HepG2 (cell line): ENCODE measurements around the gene PSME3IP1. TPM values are rescaled to one million over a fixed set of nuclear protein-coding genes. Genes with fewer than 3 reads are reported as not detected.

ENCODE experiments used
- FOXA3 ChIP-seq: IDR thresholded peaks from 2 replicates; pipeline ENCODE4 v1.6.1; 2016; ENCODE audit warnings: missing genetic modification reagents, missing compliant biosample characterization
- GABPB1 ChIP-seq: IDR thresholded peaks from 2 replicates; pipeline ENCODE4 v1.6.1; 2016; ENCODE audit warnings: mild to moderate bottlenecking, missing genetic modification reagents, moderate library complexity, missing compliant biosample characterization
- GTF3A ChIP-seq: sonication (generic); formaldehyde crosslinking; conservative IDR thresholded peaks from 2 replicates; pipeline ENCODE4 v1.4.0; 2020; ENCODE audit warnings: mild to moderate bottlenecking, missing genetic modification reagents
- IKZF1 ChIP-seq: fragments of 450-650 bp; IDR thresholded peaks from 2 replicates; pipeline ENCODE4 v1.7.1; 2016
- SMC3 ChIP-seq: IDR thresholded peaks from 2 replicates; pipeline ENCODE4 v1.6.1; 2011; ENCODE audit warnings: low read length, improper control_type of control experiment
- ZFY ChIP-seq: sonication (generic); formaldehyde crosslinking; IDR thresholded peaks from 2 replicates; pipeline ENCODE4 v1.4.0; 2020; ENCODE audit warnings: missing genetic modification reagents
- ZKSCAN5 ChIP-seq: sonication (generic); formaldehyde crosslinking; IDR thresholded peaks from 2 replicates; pipeline ENCODE4 v1.5.1; 2020; ENCODE audit warnings: mild to moderate bottlenecking, missing genetic modification reagents
- ZNF33B ChIP-seq: sonication (generic); formaldehyde crosslinking; IDR thresholded peaks from 2 replicates; pipeline ENCODE4 v1.5.1; 2020; ENCODE audit warnings: mild to moderate bottlenecking, missing genetic modification reagents
- ZNF431 ChIP-seq: sonication (generic); formaldehyde crosslinking; IDR thresholded peaks from 2 replicates; pipeline ENCODE4 v1.9.0; 2022; ENCODE audit warnings: missing genetic modification reagents, low read depth, mild to moderate bottlenecking, borderline replicate concordance
- ZNF589 ChIP-seq: sonication (generic); formaldehyde crosslinking; conservative IDR thresholded peaks from 2 replicates; pipeline ENCODE4 v1.8.0; 2022; ENCODE audit warnings: mild to moderate bottlenecking, moderate library complexity, missing genetic modification reagents
- ZNF672 ChIP-seq: sonication (generic); formaldehyde crosslinking; IDR thresholded peaks from 2 replicates; pipeline ENCODE4 v1.8.1; 2022; ENCODE audit warnings: missing genetic modification reagents
- ZNF713 ChIP-seq: sonication (generic); formaldehyde crosslinking; IDR thresholded peaks from 2 replicates; pipeline ENCODE4 v1.4.0; 2020; ENCODE audit warnings: mild to moderate bottlenecking, missing genetic modification reagents
- ZNF720 ChIP-seq: sonication (generic); formaldehyde crosslinking; IDR thresholded peaks from 2 replicates; pipeline ENCODE4 v1.4.0; 2020; ENCODE audit warnings: missing genetic modification reagents
- ZNF878 ChIP-seq: sonication (generic); formaldehyde crosslinking; IDR thresholded peaks from 2 replicates; pipeline ENCODE4 v1.8.1; 2023; ENCODE audit warnings: mild to moderate bottlenecking, missing genetic modification reagents, moderate library complexity
- polyA plus RNA-seq, 8 experiments: library from polyadenylated mRNA; depleted of rRNA in 3 of 8; stranded (reverse) in 7 of 8; unstranded in 1 of 8; fragments of >200 nt; fragmentation: Illumina TruSeq in 4 of 8; extraction: Trizol in 4 of 8; gene quantifications; 2 replicates each; pipeline versions ENCODE4 v1.2.1 to v1.2.3, GENCODE V29; 2011 to 2016; ENCODE audit warnings: low read depth in 4 of 8, missing spikeins in 1 of 8, mixed read lengths in 1 of 8; ENCODE audit not compliant: insufficient read depth in 1 of 8
- total RNA-seq, 5 experiments: library from RNA; depleted of rRNA; stranded (reverse); fragments of >200 nt; fragmentation: Illumina TruSeq; extraction: Trizol; gene quantifications; 2 replicates each; pipeline ENCODE4 v1.2.3, GENCODE V29; 2016; ENCODE audit warnings: low read depth in 1 of 5
- TF ChIP-seq, protein P1 (sequence below): IDR thresholded peaks from 2 replicates; pipeline ENCODE4 v1.6.1; 2018; ENCODE audit warnings: missing genetic modification reagents, mild to moderate bottlenecking, missing compliant biosample characterization
- TF ChIP-seq, protein P2 (sequence below): sonication (generic); formaldehyde crosslinking; IDR thresholded peaks from 2 replicates; pipeline ENCODE4 v1.8.0; 2022; ENCODE audit warnings: mild to moderate bottlenecking, missing genetic modification reagents, borderline replicate concordance
- TF ChIP-seq, protein P3 (sequence below): sonication (generic); formaldehyde crosslinking; conservative IDR thresholded peaks from 2 replicates; pipeline ENCODE4 v1.5.0; 2020; ENCODE audit warnings: missing genetic modification reagents
- TF ChIP-seq, protein P4 (sequence below): IDR thresholded peaks from 2 replicates; pipeline ENCODE4 v1.6.1; 2016; ENCODE audit warnings: low read depth, control low read depth
- TF ChIP-seq, protein P5 (sequence below): sonication (generic); formaldehyde crosslinking; IDR thresholded peaks from 2 replicates; pipeline ENCODE4 v1.4.0; 2020; ENCODE audit warnings: missing genetic modification reagents, mild to moderate bottlenecking, borderline replicate concordance

Gene PSME3IP1
- total and polyA plus RNA-seq, 2 of the 13 experiments (the other 11 are each of a cell fraction or from before 2014, with no cell fraction given), result 90.8 to 99.8 TPM

DNA sequence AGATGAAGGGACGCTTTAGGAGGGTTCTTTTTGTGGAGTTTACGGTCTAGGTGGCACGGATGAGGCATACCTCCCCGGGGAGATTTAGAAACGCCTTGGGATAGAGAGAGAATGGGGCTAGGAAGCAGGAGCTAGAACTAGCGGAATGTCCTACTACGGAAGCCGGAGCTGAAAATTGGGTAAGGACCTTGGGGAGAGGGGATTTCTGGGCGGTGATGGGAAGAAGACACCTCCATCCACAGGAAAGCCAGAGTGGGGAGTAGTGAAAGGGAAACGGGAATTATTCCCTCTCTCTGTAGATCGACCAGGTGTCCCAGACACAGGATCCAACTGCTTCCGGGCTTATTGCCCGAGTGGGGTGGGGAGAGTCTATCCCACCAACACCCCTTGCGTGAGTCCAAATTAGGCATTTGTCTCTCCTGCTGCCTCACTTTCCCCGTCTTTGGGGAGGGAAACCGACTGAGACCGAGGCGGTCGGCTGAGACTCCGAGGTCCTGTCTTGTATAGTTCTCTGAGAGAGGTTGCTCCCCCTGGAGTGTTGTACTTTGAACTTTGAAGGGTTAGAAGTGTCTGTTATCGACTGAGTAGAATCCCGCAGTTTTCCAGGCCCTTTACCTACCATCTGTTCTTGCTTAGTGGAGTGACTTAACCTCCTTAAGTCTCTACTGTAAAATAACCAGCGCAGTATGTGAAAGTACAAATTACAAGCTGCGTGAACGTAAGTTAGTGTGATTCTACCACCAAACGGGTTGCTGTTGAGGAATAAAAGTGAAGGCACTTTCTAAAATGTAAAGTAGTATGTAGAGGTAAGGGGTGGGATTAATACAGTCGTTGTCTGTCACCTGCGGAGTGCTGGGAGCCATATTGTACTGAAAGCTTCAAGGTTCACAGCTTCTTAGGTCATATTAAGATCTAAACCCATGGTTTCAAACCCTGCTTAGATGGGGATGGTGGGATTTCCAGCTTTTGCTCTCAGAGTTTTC, 1.3 kb upstream of the PSME3IP1 start (continued):
- TF ChIP-seq, protein P1, sequence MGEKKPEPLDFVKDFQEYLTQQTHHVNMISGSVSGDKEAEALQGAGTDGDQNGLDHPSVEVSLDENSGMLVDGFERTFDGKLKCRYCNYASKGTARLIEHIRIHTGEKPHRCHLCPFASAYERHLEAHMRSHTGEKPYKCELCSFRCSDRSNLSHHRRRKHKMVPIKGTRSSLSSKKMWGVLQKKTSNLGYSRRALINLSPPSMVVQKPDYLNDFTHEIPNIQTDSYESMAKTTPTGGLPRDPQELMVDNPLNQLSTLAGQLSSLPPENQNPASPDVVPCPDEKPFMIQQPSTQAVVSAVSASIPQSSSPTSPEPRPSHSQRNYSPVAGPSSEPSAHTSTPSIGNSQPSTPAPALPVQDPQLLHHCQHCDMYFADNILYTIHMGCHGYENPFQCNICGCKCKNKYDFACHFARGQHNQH, result 0 out of 2 replicates have a peak, but pooled peaks have one; percentile 26
- TF ChIP-seq ZNF878 (CRISPR knock-in tag) (0 out of 2 replicates have a peak, but pooled peaks have one; percentile 52), ZNF431 (CRISPR knock-in tag) (no peak), ZFY (CRISPR knock-in tag) (no peak), ZKSCAN5 (CRISPR knock-in tag) (no peak), GABPB1 (peak; percentile 63; the same call in 1 of the 2 replicates), IKZF1 (no peak), ZNF720 (CRISPR knock-in tag) (no peak), ZNF713 (CRISPR knock-in tag) (no peak), ZNF589 (CRISPR knock-in tag) (no peak), SMC3 (0 out of 2 replicates have a peak, but pooled peaks have one; percentile 1), ZNF33B (CRISPR knock-in tag) (no peak), GTF3A (CRISPR knock-in tag) (no peak), ZNF672 (CRISPR knock-in tag) (no peak), FOXA3 (CRISPR knock-in tag) (no peak)
- TF ChIP-seq, protein P2, sequence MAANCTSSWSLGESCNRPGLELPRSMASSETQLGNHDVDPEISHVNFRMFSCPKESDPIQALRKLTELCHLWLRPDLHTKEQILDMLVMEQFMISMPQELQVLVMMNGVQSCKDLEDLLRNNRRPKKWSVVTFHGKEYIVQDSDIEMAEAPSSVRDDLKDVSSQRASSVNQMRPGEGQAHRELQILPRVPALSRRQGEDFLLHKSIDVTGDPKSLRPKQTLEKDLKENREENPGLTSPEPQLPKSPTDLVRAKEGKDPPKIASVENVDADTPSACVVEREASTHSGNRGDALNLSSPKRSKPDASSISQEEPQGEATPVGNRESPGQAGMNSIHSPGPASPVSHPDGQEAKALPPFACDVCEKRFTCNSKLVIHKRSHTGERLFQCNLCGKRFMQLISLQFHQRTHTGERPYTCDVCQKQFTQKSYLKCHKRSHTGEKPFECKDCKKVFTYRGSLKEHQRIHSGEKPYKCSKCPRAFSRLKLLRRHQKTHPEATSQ (CRISPR knock-in tag), result no peak
- TF ChIP-seq, protein P3, sequence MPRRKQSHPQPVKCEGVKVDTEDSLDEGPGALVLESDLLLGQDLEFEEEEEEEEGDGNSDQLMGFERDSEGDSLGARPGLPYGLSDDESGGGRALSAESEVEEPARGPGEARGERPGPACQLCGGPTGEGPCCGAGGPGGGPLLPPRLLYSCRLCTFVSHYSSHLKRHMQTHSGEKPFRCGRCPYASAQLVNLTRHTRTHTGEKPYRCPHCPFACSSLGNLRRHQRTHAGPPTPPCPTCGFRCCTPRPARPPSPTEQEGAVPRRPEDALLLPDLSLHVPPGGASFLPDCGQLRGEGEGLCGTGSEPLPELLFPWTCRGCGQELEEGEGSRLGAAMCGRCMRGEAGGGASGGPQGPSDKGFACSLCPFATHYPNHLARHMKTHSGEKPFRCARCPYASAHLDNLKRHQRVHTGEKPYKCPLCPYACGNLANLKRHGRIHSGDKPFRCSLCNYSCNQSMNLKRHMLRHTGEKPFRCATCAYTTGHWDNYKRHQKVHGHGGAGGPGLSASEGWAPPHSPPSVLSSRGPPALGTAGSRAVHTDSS (CRISPR knock-in tag), result no peak
- TF ChIP-seq, protein P4, sequence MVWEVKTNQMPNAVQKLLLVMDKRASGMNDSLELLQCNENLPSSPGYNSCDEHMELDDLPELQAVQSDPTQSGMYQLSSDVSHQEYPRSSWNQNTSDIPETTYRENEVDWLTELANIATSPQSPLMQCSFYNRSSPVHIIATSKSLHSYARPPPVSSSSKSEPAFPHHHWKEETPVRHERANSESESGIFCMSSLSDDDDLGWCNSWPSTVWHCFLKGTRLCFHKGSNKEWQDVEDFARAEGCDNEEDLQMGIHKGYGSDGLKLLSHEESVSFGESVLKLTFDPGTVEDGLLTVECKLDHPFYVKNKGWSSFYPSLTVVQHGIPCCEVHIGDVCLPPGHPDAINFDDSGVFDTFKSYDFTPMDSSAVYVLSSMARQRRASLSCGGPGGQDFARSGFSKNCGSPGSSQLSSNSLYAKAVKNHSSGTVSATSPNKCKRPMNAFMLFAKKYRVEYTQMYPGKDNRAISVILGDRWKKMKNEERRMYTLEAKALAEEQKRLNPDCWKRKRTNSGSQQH (CRISPR knock-in tag), result no peak
- TF ChIP-seq, protein P5, sequence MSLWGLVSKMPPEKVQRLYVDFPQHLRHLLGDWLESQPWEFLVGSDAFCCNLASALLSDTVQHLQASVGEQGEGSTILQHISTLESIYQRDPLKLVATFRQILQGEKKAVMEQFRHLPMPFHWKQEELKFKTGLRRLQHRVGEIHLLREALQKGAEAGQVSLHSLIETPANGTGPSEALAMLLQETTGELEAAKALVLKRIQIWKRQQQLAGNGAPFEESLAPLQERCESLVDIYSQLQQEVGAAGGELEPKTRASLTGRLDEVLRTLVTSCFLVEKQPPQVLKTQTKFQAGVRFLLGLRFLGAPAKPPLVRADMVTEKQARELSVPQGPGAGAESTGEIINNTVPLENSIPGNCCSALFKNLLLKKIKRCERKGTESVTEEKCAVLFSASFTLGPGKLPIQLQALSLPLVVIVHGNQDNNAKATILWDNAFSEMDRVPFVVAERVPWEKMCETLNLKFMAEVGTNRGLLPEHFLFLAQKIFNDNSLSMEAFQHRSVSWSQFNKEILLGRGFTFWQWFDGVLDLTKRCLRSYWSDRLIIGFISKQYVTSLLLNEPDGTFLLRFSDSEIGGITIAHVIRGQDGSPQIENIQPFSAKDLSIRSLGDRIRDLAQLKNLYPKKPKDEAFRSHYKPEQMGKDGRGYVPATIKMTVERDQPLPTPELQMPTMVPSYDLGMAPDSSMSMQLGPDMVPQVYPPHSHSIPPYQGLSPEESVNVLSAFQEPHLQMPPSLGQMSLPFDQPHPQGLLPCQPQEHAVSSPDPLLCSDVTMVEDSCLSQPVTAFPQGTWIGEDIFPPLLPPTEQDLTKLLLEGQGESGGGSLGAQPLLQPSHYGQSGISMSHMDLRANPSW, result peak; percentile 75; the same call in 1 of the 2 replicates
